GM12878 (cell line): Measurements from ENCODE around the gene GALNT16. TPM values are rescaled to one million over a fixed set of nuclear protein-coding genes. Genes with fewer than 3 reads are reported as not detected.

Source experiments
- CHD2 ChIP-seq: IDR thresholded peaks from 2 replicates; pipeline ENCODE4 v1.6.1; 2011; ENCODE audit warnings: low read depth, low read length, improper control_type of control experiment, borderline replicate concordance
- CHD4 ChIP-seq: fragments of 200-600 bp; sonication (generic); IDR thresholded peaks from 2 replicates; pipeline ENCODE4 v1.6.1; 2016; ENCODE audit warnings: mild to moderate bottlenecking
- DPF2 ChIP-seq: fragments of 450-650 bp; IDR thresholded peaks from 2 replicates; pipeline ENCODE4 v1.6.1; 2017; ENCODE audit warnings: mild to moderate bottlenecking
- EED ChIP-seq: sonication (generic); IDR thresholded peaks from 2 replicates; pipeline ENCODE4 v1.6.1; 2016; ENCODE audit warnings: antibody characterized with exemption, low read depth
- EZH2 ChIP-seq: IDR thresholded peaks from 2 replicates; pipeline ENCODE4 v1.6.1; 2012; ENCODE audit warnings: low read depth, mild to moderate bottlenecking, control low read depth, inconsistent platforms, low read length, borderline replicate concordance; ENCODE audit not compliant: control insufficient read depth
- GABPA ChIP-seq: IDR thresholded peaks from 2 replicates; pipeline ENCODE4 v1.6.1; 2014; ENCODE audit warnings: antibody characterized with exemption, low read depth, mild to moderate bottlenecking, inconsistent platforms
- NFYB ChIP-seq: IDR thresholded peaks from 2 replicates; pipeline ENCODE4 v1.6.1; 2011; ENCODE audit warnings: low read depth, mild to moderate bottlenecking, low read length, improper control_type of control experiment, moderate library complexity; ENCODE audit not compliant: insufficient read depth
- PAX8 ChIP-seq: fragments of 450-650 bp; IDR thresholded peaks from 2 replicates; pipeline ENCODE4 v1.6.1; 2017; ENCODE audit warnings: mild to moderate bottlenecking, moderate library complexity
- PML ChIP-seq: IDR thresholded peaks from 2 replicates; pipeline ENCODE4 v1.6.1; 2012; ENCODE audit warnings: low read length, inconsistent platforms
- POU2F2 ChIP-seq: IDR thresholded peaks from 3 replicates; pipeline ENCODE4 v1.6.1; 2011; ENCODE audit warnings: low read depth, mild to moderate bottlenecking, low read length, borderline replicate concordance
- SMAD1 ChIP-seq: fragments of 450-650 bp; IDR thresholded peaks from 2 replicates; pipeline ENCODE4 v1.6.1; 2018; ENCODE audit warnings: mild to moderate bottlenecking, low read depth; ENCODE audit not compliant: partially characterized antibody
- SREBF2 ChIP-seq: IDR thresholded peaks from 2 replicates; pipeline ENCODE4 v1.6.1; 2012; ENCODE audit warnings: mild to moderate bottlenecking, low read length
- SUZ12 ChIP-seq: fragments of 200-600 bp; sonication (generic); IDR thresholded peaks from one replicate; pipeline ENCODE4 v1.6.1; 2018; ENCODE audit warnings: antibody characterized with exemption, mild to moderate bottlenecking; ENCODE audit not compliant: unreplicated experiment
- TBL1XR1 ChIP-seq: IDR thresholded peaks from 2 replicates; pipeline ENCODE4 v1.6.1; 2012; ENCODE audit warnings: low read depth, low read length, improper control_type of control experiment
- YBX1 ChIP-seq: fragments of 450-650 bp; IDR thresholded peaks from 2 replicates; pipeline ENCODE4 v1.6.1; 2016; ENCODE audit warnings: antibody characterized with exemption
- ZNF217 ChIP-seq: fragments of 450-650 bp; IDR thresholded peaks from 2 replicates; pipeline ENCODE4 v1.6.1; 2017; ENCODE audit warnings: antibody characterized with exemption, mild to moderate bottlenecking
- polyA plus RNA-seq, 11 experiments: library from polyadenylated mRNA; depleted of rRNA in 4 of 11; unstranded in 6 of 11; stranded (reverse) in 5 of 11; fragments of >200 nt; fragmentation: Nextera tagmentation in 4 of 11; fragmentation: Illumina TruSeq in 1 of 11; extraction: Ambion mirVana in 4 of 11; extraction: Trizol in 1 of 11; gene quantifications; 1 replicate in 1 of 11; 2 replicates in 10 of 11; pipeline versions ENCODE4 v1.2.1 to v1.2.3, GENCODE V29; 2011 to 2016; ENCODE audit warnings: inconsistent platforms in 2 of 11, missing spikeins in 2 of 11, low read depth in 1 of 11
- total RNA-seq, 4 experiments: library from RNA; depleted of rRNA in 3 of 4; stranded (reverse); fragments of >200 nt in 3 of 4; fragmentation: Illumina TruSeq in 1 of 4; extraction: Trizol in 1 of 4; gene quantifications; 2 replicates each; pipeline versions ENCODE4 v1.2.1 to v1.2.3, GENCODE V29; 2013 to 2021
- TF ChIP-seq, protein P1 (sequence below): fragments of 150-350 bp; IDR thresholded peaks from 2 replicates; pipeline ENCODE4 v1.6.1; 2016; ENCODE audit warnings: low read depth, low read length
- TF ChIP-seq, protein P2 (sequence below): fragments of 450-650 bp; IDR thresholded peaks from 2 replicates; pipeline ENCODE4 v1.6.1; 2017; ENCODE audit warnings: borderline replicate concordance
- TF ChIP-seq, protein P3 (sequence below): IDR thresholded peaks from 2 replicates; pipeline ENCODE4 v1.6.1; 2011; ENCODE audit warnings: borderline replicate concordance, low read depth, mild to moderate bottlenecking, moderate library complexity, mixed read lengths, low read length; ENCODE audit not compliant: insufficient read depth; ENCODE audit errors: extremely low read length
- TF ChIP-seq, protein P4 (sequence below): IDR thresholded peaks from 2 replicates; pipeline ENCODE4 v1.6.1; 2012; ENCODE audit warnings: low read depth, low read length, improper control_type of control experiment
- TF ChIP-seq, protein P5 (sequence below): fragments of 450-650 bp; formaldehyde crosslinking; IDR thresholded peaks from 2 replicates; pipeline ENCODE4 v1.4.0; 2022; ENCODE audit warnings: mild to moderate bottlenecking, moderate library complexity

GALNT16 gene
- total and polyA plus RNA-seq, 10 of the 15 experiments (the other 5 are each of a cell fraction or from before 2014, with no cell fraction given): under 0.01 to 0.08 (median 0.03) TPM; not detected in 3

DNA sequence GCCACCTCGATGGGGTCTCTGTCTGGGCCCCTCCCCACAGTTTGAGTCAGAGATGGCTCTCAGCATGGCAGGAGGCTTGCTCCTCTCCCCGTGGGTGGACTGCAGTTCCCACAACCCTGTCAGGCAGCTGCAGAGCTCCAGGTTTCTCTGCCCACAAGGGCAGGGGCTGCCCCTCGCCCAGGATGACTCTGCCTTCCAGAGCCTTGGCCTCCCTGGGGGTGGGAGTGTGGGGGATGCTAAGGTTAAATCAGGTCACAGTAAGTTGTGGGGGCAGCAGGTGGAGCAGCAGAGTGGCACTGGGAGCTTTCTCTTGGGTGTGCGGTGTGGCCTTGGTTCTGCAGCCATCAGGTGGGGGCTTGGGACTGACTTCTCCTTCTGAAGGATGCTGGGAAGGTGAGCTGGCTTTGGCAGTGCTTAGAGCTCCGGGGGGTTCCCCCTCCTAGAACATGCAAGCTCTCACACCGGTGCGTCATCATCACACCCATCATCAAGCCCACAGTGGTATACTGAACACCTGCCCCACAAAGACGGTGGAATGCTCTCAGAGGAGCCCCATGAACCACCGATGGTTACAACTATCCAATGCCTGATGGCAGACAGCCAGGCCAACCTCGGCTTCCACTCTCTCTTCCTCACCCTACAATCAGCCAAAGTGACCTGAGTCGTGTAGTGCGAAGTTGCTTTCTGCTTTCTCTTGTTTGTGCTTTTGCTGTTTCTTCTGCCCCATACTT lies 98.4 kb downstream of the GALNT16 start (continued):
- TF ChIP-seq TBL1XR1 (no peak), SMAD1 (no peak), PML (no peak), PAX8 (no peak), NFYB (no peak), CHD2 (no peak), ZNF217 (no peak), CHD4 (no peak), EZH2 (no peak), SREBF2 (no peak), GABPA (no peak), EED (peak; percentile 69), DPF2 (0 out of 2 replicates have a peak, but pooled peaks have one; percentile 32), YBX1 (no peak), POU2F2 (no peak), SUZ12 (no peak)
- TF ChIP-seq, protein P1, sequence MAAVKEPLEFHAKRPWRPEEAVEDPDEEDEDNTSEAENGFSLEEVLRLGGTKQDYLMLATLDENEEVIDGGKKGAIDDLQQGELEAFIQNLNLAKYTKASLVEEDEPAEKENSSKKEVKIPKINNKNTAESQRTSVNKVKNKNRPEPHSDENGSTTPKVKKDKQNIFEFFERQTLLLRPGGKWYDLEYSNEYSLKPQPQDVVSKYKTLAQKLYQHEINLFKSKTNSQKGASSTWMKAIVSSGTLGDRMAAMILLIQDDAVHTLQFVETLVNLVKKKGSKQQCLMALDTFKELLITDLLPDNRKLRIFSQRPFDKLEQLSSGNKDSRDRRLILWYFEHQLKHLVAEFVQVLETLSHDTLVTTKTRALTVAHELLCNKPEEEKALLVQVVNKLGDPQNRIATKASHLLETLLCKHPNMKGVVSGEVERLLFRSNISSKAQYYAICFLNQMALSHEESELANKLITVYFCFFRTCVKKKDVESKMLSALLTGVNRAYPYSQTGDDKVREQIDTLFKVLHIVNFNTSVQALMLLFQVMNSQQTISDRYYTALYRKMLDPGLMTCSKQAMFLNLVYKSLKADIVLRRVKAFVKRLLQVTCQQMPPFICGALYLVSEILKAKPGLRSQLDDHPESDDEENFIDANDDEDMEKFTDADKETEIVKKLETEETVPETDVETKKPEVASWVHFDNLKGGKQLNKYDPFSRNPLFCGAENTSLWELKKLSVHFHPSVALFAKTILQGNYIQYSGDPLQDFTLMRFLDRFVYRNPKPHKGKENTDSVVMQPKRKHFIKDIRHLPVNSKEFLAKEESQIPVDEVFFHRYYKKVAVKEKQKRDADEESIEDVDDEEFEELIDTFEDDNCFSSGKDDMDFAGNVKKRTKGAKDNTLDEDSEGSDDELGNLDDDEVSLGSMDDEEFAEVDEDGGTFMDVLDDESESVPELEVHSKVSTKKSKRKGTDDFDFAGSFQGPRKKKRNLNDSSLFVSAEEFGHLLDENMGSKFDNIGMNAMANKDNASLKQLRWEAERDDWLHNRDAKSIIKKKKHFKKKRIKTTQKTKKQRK: no peak
- TF ChIP-seq, protein P2, sequence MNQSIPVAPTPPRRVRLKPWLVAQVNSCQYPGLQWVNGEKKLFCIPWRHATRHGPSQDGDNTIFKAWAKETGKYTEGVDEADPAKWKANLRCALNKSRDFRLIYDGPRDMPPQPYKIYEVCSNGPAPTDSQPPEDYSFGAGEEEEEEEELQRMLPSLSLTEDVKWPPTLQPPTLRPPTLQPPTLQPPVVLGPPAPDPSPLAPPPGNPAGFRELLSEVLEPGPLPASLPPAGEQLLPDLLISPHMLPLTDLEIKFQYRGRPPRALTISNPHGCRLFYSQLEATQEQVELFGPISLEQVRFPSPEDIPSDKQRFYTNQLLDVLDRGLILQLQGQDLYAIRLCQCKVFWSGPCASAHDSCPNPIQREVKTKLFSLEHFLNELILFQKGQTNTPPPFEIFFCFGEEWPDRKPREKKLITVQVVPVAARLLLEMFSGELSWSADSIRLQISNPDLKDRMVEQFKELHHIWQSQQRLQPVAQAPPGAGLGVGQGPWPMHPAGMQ: no peak
- TF ChIP-seq, protein P3, sequence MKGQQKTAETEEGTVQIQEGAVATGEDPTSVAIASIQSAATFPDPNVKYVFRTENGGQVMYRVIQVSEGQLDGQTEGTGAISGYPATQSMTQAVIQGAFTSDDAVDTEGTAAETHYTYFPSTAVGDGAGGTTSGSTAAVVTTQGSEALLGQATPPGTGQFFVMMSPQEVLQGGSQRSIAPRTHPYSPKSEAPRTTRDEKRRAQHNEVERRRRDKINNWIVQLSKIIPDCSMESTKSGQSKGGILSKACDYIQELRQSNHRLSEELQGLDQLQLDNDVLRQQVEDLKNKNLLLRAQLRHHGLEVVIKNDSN: no peak
- TF ChIP-seq, protein P4, sequence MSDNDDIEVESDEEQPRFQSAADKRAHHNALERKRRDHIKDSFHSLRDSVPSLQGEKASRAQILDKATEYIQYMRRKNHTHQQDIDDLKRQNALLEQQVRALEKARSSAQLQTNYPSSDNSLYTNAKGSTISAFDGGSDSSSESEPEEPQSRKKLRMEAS: no peak
- TF ChIP-seq, protein P5, sequence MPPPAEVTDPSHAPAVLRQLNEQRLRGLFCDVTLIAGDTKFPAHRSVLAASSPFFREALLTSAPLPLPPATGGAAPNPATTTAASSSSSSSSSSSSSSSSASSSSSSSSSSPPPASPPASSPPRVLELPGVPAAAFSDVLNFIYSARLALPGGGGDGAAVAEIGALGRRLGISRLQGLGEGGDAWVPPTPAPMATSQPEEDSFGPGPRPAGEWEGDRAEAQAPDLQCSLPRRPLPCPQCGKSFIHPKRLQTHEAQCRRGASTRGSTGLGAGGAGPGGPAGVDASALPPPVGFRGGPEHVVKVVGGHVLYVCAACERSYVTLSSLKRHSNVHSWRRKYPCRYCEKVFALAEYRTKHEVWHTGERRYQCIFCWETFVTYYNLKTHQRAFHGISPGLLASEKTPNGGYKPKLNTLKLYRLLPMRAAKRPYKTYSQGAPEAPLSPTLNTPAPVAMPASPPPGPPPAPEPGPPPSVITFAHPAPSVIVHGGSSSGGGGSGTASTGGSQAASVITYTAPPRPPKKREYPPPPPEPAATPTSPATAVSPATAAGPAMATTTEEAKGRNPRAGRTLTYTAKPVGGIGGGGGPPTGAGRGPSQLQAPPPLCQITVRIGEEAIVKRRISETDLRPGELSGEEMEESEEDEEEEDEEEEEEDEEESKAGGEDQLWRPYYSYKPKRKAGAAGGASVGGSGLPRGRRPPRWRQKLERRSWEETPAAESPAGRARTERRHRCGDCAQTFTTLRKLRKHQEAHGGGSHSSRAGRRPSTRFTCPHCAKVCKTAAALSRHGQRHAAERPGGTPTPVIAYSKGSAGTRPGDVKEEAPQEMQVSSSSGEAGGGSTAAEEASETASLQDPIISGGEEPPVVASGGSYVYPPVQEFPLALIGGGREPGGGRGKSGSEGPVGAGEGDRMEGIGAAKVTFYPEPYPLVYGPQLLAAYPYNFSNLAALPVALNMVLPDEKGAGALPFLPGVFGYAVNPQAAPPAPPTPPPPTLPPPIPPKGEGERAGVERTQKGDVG: no peak
